Muscle layer of colon (tissue), 2 donors: ENCODE measurements around the gene ACER3.

Source experiments
- H3K27ac ChIP-seq: one replicate; pipeline ENCODE4 v1.7.0; 2013; ENCODE audit warnings: low read depth, mild to moderate bottlenecking, low read length, moderate library complexity
- H3K27me3 ChIP-seq, 2 donors: one replicate each; pipeline ENCODE4 v1.7.0; 2013; ENCODE audit warnings: low read length in 2 of 2, mild to moderate bottlenecking in 2 of 2; ENCODE audit not compliant: insufficient read depth in 2 of 2, control insufficient read depth in 1 of 2
- H3K36me3 ChIP-seq: one replicate; pipeline ENCODE4 v1.7.0; 2013; ENCODE audit warnings: mild to moderate bottlenecking, low read length; ENCODE audit not compliant: insufficient read depth
- H3K4me1 ChIP-seq: one replicate; pipeline ENCODE4 v1.7.0; 2013; ENCODE audit warnings: mild to moderate bottlenecking, low read length; ENCODE audit not compliant: insufficient read depth
- H3K4me3 ChIP-seq, 2 donors: one replicate each; pipeline ENCODE4 v1.7.0; 2013; ENCODE audit warnings: low read length in 2 of 2, low read depth in 1 of 2, mild to moderate bottlenecking in 1 of 2, moderate library complexity in 1 of 2
- H3K9ac ChIP-seq: one replicate; pipeline ENCODE4 v1.7.0; 2013; ENCODE audit warnings: low read length
- H3K9me3 ChIP-seq: one replicate; pipeline ENCODE4 v1.7.0; 2013; ENCODE audit warnings: mild to moderate bottlenecking, low read length
- donor health status: abdominal sarcoma.
- donor health status: Adenocarcinoma of cecum.

Gene ACER3

DNA sequence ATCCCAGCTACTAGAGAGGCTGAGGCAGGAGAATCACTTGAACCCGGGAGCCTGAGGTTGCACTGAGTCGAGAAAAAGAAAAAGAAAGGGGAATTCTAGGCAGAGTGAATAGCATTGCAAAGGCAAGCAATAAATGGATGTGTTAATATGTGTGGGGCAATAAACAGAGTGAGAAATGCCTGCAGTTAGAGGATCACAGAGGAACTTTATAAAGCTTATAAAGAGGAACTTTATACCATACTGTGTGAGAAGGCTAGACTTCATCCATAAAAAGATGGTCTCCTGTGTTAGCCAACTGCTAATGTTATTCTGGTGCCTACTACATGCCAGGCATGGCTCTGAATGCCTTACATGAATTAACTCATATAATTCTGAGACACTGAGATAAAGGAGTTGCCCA lies 174.3 kb downstream of the ACER3 start:
- Histone ChIP-seq H3K4me1 (no peaks in the 10 kb centered on the region), H3K27ac (no peak overlapping the region), H3K9me3 (no peaks in the 10 kb centered on the region), H3K36me3 (no peaks in the 10 kb centered on the region), H3K4me3 (no peak overlapping the region), H3K9ac (no peak overlapping the region), H3K27me3 (peaks cover 12 to 31% of the 10 kb centered on the region in 2 donors)

GRCh38 chr11:77035580-77035979 lies 174.9 kb downstream of the ACER3 start:
- H3K4me3 ChIP-seq = no peak overlapping the region
- no peak overlapping the region for H3K9ac ChIP-seq

GRCh38 chr11:77036398-77036797 lies 175.7 kb downstream of the ACER3 start:
- no peaks in the 10 kb centered on the region for H3K9me3 ChIP-seq
- peaks cover 11 to 34% of the 10 kb centered on the region in 2 donors for H3K27me3 ChIP-seq
- H3K4me1 ChIP-seq = no peaks in the 10 kb centered on the region
- no peak overlapping the region for H3K4me3 ChIP-seq
- H3K27ac ChIP-seq = no peak overlapping the region
- H3K36me3 ChIP-seq = no peaks in the 10 kb centered on the region
- no peak overlapping the region for H3K9ac ChIP-seq

More at GRCh38 chr11:77035580-77035979, 174.9 kb downstream of the ACER3 start:
- Histone ChIP-seq H3K9me3 (no peaks in the 10 kb centered on the region), H3K27me3 (peaks cover 8 to 34% of the 10 kb centered on the region in 2 donors), H3K36me3 (no peaks in the 10 kb centered on the region), H3K4me1 (no peaks in the 10 kb centered on the region), H3K27ac (no peak overlapping the region)

DNA sequence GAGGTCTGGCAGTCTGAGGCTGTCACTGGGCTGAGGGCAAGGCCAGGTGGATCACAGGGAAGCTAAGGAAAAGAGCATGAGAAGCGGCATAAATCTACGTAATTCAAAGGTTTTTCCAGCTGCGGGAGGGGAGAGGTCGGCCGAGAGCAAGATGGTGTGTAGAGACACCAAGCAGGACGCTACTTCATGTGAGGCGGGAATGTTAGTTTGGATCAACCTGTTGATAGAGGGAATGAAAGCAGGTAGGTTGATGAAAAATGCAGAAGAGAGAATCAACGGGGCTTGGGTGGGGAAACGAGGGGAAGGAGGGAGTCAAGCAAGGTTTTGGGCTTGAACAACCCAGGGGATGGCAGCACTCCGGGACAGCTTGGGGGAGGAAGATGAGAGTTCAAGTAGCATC lies 176.3 kb downstream of the ACER3 start:
- Histone ChIP-seq H3K36me3 (no peaks in the 10 kb centered on the region), H3K27ac (no peak overlapping the region), H3K9me3 (no peaks in the 10 kb centered on the region), H3K9ac (no peak overlapping the region), H3K4me3 (no peak overlapping the region), H3K4me1 (no peaks in the 10 kb centered on the region), H3K27me3 (peaks cover 11 to 40% of the 10 kb centered on the region in 2 donors)

GRCh38 chr11:77038029-77038824 lies 177.5 kb downstream of the ACER3 start:
- Histone ChIP-seq H3K9me3 (no peaks in the 10 kb centered on the region), H3K9ac (no peak overlapping the region), H3K4me3 (no peak overlapping the region), H3K27me3 (peaks cover 11 to 42% of the 10 kb centered on the region in 2 donors), H3K36me3 (no peaks in the 10 kb centered on the region), H3K4me1 (no peaks in the 10 kb centered on the region), H3K27ac (no peak overlapping the region)

GRCh38 chr11:77038825-77039326 lies 178.2 kb downstream of the ACER3 start:
- Histone ChIP-seq H3K4me1 (no peaks in the 10 kb centered on the region), H3K27me3 (peaks cover 11 to 42% of the 10 kb centered on the region in 2 donors), H3K4me3 (no peak overlapping the region), H3K36me3 (no peaks in the 10 kb centered on the region), H3K9me3 (no peaks in the 10 kb centered on the region), H3K27ac (no peak overlapping the region), H3K9ac (no peak overlapping the region)

DNA sequence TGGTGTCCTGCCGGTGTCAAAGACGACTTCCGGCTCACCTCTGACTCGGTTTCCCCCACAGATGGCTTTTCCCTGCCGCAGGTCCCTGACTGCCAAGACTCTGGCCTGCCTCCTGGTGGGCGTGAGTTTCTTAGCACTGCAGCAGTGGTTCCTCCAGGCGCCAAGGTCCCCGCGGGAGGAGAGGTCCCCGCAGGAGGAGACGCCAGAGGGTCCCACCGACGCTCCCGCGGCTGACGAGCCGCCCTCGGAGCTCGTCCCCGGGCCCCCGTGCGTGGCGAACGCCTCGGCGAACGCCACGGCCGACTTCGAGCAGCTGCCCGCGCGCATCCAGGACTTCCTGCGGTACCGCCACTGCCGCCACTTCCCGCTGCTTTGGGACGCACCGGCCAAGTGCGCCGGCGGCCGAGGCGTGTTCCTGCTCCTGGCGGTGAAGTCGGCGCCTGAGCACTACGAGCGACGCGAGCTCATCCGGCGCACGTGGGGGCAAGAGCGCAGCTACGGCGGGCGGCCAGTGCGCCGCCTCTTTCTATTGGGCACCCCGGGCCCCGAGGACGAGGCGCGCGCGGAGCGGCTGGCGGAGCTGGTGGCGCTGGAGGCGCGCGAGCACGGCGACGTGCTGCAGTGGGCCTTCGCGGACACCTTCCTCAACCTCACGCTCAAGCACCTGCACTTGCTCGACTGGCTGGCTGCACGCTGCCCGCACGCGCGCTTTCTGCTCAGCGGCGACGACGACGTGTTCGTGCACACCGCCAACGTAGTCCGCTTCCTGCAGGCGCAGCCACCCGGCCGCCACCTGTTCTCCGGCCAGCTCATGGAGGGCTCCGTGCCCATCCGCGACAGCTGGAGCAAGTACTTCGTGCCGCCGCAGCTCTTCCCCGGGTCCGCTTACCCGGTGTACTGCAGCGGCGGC lies 179.0 kb downstream of the ACER3 start:
- Histone ChIP-seq H3K27ac (no peak overlapping the region), H3K4me3 (peak overlapping the region; percentile 27 to 38), H3K9ac (no peak overlapping the region), H3K27me3 (peaks cover 11 to 42% of the 10 kb centered on the region in 2 donors), H3K36me3 (no peaks in the 10 kb centered on the region), H3K9me3 (no peaks in the 10 kb centered on the region), H3K4me1 (no peaks in the 10 kb centered on the region)

DNA sequence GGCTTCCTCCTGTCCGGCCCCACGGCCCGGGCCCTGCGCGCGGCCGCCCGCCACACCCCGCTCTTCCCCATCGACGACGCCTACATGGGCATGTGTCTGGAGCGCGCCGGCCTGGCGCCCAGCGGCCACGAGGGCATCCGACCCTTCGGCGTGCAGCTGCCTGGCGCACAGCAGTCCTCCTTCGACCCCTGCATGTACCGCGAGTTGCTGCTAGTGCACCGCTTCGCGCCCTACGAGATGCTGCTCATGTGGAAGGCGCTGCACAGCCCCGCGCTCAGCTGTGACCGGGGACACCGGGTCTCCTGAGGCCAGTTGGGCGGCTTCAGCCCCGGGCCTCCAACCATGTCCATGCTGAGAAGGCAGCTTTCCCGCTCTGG lies 179.7 kb downstream of the ACER3 start:
- Histone ChIP-seq H3K9ac (no peak overlapping the region), H3K9me3 (no peaks in the 10 kb centered on the region), H3K27ac (no peak overlapping the region), H3K36me3 (no peaks in the 10 kb centered on the region), H3K27me3 (peaks cover 12 to 46% of the 10 kb centered on the region in 2 donors), H3K4me3 (no peak overlapping the region), H3K4me1 (no peaks in the 10 kb centered on the region)

DNA sequence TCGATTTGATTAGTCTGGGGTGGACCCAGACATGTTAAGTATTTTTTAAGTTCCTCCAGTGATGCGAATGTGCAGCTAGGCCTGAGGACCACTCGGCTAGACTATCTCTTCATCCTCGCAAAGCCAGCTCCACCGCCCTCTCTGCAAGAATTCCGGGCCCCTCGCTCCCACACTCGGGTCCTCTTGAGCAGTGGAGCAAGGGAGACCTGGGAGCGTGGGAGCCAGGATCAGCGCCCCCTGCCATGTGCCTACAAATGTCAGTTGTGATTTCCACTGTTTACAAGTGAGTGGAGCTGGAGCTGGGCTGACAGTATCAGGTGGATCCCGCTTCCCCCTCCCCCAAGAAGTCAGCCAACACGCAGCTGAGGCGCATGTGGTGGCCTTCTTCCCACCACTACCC lies 180.2 kb downstream of the ACER3 start:
- H3K9ac ChIP-seq = no peak overlapping the region
- peaks cover 17 to 50% of the 10 kb centered on the region in 2 donors for H3K27me3 ChIP-seq
- H3K9me3 ChIP-seq = no peaks in the 10 kb centered on the region
- H3K36me3 ChIP-seq = no peaks in the 10 kb centered on the region
- H3K27ac ChIP-seq = no peak overlapping the region
- H3K4me1 ChIP-seq = no peaks in the 10 kb centered on the region
- H3K4me3 ChIP-seq = no peak overlapping the region

GRCh38 chr11:77042111-77042726 lies 181.5 kb downstream of the ACER3 start:
- H3K9ac ChIP-seq = no peak overlapping the region
- no peaks in the 10 kb centered on the region for H3K36me3 ChIP-seq
- no peaks in the 10 kb centered on the region for H3K9me3 ChIP-seq
- peaks cover 3% of the 10 kb centered on the region for H3K4me1 ChIP-seq
- H3K27me3 ChIP-seq = peaks cover 18 to 52% of the 10 kb centered on the region in 2 donors
- no peak overlapping the region for H3K27ac ChIP-seq
- no peak overlapping the region for H3K4me3 ChIP-seq

DNA sequence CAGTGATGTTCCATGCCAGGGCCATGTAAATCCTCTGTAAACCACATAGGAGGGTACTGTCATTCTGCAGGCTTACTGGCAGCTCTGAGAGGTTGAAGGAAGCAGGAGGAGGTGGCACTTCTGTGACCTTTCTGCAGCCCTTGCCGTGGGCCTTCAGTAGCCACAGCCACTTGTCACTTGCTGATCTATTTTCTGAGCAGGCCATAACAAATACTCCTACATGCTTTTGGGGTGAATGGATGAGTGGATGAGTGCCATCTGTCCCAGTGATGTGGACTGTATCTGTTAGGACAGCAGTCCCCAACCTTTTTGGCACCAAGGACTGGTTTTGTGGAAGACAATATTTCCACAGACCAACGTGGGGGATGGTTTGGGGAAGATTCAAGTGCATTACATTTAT lies 183.6 kb downstream of the ACER3 start:
- H3K36me3 ChIP-seq = no peaks in the 10 kb centered on the region
- no peak overlapping the region for H3K27ac ChIP-seq
- H3K9ac ChIP-seq = no peak overlapping the region
- no peaks in the 10 kb centered on the region for H3K9me3 ChIP-seq
- H3K27me3 ChIP-seq = peaks cover 13 to 41% of the 10 kb centered on the region in 2 donors
- no peak overlapping the region for H3K4me3 ChIP-seq
- peaks cover 5% of the 10 kb centered on the region for H3K4me1 ChIP-seq
